ENCODE measurements around the gene FANK1. TPM values are rescaled to one million over a fixed set of nuclear protein-coding genes. Genes with fewer than 3 reads are reported as not detected.

The FANK1 gene
- total RNA-seq, 2 experiments from 2014 or later, result 0.46 to 0.50 TPM

- H3K4me3 Mint-ChIP-seq, result no peak overlapping the region
- intact Hi-C loops (cut with micrococcal nuclease), result no loop called here
- no peaks in the 10 kb centered on the region for H3K27me3 Mint-ChIP-seq
- POLR2A ChIA-PET, result no interaction called here
- no peaks in the 10 kb centered on the region for H3K4me1 Mint-ChIP-seq (ENCODE audit: low read depth)
- no peaks in the 10 kb centered on the region for H3K36me3 Mint-ChIP-seq
- no peak for DNase-seq
- CTCF ChIA-PET, result no interaction called here
- H3K9me3 Mint-ChIP-seq, result no peaks in the 10 kb centered on the region
- H3K27ac Mint-ChIP-seq, result no peak overlapping the region
Observed at GRCh38 chr10:126006264-126006663, 109.9 kb downstream of the FANK1 start.

GRCh38 chr10:126006906-126007305 lies 110.5 kb downstream of the FANK1 start:
- Mint-ChIP-seq H3K4me1 (ENCODE audit: low read depth) (no peaks in the 10 kb centered on the region), H3K4me3 (no peak overlapping the region), H3K27ac (no peak overlapping the region), H3K27me3 (peaks cover 1% of the 10 kb centered on the region), H3K36me3 (no peaks in the 10 kb centered on the region), H3K9me3 (no peaks in the 10 kb centered on the region)
- intact Hi-C loops (cut with micrococcal nuclease), result no loop called here
- DNase-seq, result no peak
- ChIA-PET POLR2A (no interaction called here), CTCF (no interaction called here)

- Mint-ChIP-seq H3K27ac (no peak overlapping the region), H3K4me1 (ENCODE audit: low read depth) (no peaks in the 10 kb centered on the region), H3K9me3 (no peaks in the 10 kb centered on the region), H3K27me3 (peaks cover 1% of the 10 kb centered on the region), H3K4me3 (no peak overlapping the region), H3K36me3 (no peaks in the 10 kb centered on the region)
- no peak for DNase-seq
- intact Hi-C loops (cut with micrococcal nuclease), result no loop called here
- ChIA-PET POLR2A (no interaction called here), CTCF (interaction anchor here (0.7 kb wide), 1 partner anchor 199 kb away, joined by 3 read pairs; no protein-coding TSS in a partner anchor)
Observed at GRCh38 chr10:126009650-126010049, 113.3 kb downstream of the FANK1 start.

- Mint-ChIP-seq H3K4me3 (no peak overlapping the region), H3K36me3 (no peaks in the 10 kb centered on the region), H3K27ac (no peak overlapping the region), H3K4me1 (ENCODE audit: low read depth) (no peaks in the 10 kb centered on the region), H3K9me3 (no peaks in the 10 kb centered on the region), H3K27me3 (peaks cover 1% of the 10 kb centered on the region)
- POLR2A ChIA-PET, result no interaction called here
- DNase-seq, result no peak
- intact Hi-C loops (cut with micrococcal nuclease), result no loop called here
- CTCF ChIA-PET, result interaction anchor here (0.9 kb wide), 1 partner anchor 9 kb away, joined by 4 read pairs; no protein-coding TSS in a partner anchor
Observed at GRCh38 chr10:126011995-126012394, 115.6 kb downstream of the FANK1 start.

- DNase-seq, result no peak
- Mint-ChIP-seq H3K27me3 (peaks cover 1% of the 10 kb centered on the region), H3K9me3 (no peaks in the 10 kb centered on the region), H3K4me3 (no peak overlapping the region), H3K27ac (no peak overlapping the region), H3K36me3 (no peaks in the 10 kb centered on the region), H3K4me1 (ENCODE audit: low read depth) (no peaks in the 10 kb centered on the region)
- ChIA-PET CTCF (interaction anchor here (0.9 kb wide), 1 partner anchor 9 kb away, joined by 4 read pairs; no protein-coding TSS in a partner anchor), POLR2A (no interaction called here)
- intact Hi-C loops (cut with micrococcal nuclease), result no loop called here
Observed at GRCh38 chr10:126012485-126012884, 116.1 kb downstream of the FANK1 start.

GRCh38 chr10:126013489-126014281 lies 117.3 kb downstream of the FANK1 start:
- intact Hi-C loops (cut with micrococcal nuclease), result no loop called here
- no peaks in the 10 kb centered on the region for H3K9me3 Mint-ChIP-seq

GRCh38 chr10:126014309-126014708 lies 117.9 kb downstream of the FANK1 start:
- Mint-ChIP-seq H3K4me3 (no peak overlapping the region), H3K27me3 (peaks cover 1% of the 10 kb centered on the region)

More at GRCh38 chr10:126013489-126014281, 117.3 kb downstream of the FANK1 start:
- no peaks in the 10 kb centered on the region for H3K4me1 Mint-ChIP-seq (ENCODE audit: low read depth)
- CTCF ChIA-PET, result no interaction called here
- no peak overlapping the region for H3K27ac Mint-ChIP-seq
- POLR2A ChIA-PET, result no interaction called here
- peak; percentile 22 for DNase-seq
- no peaks in the 10 kb centered on the region for H3K36me3 Mint-ChIP-seq
- peaks cover 1% of the 10 kb centered on the region for H3K27me3 Mint-ChIP-seq
- H3K4me3 Mint-ChIP-seq, result no peak overlapping the region

GRCh38 chr10:126015413-126015812 lies 119.0 kb downstream of the FANK1 start:
- ChIA-PET POLR2A (no interaction called here), CTCF (no interaction called here)
- H3K9me3 Mint-ChIP-seq, result no peaks in the 10 kb centered on the region
- no peaks in the 10 kb centered on the region for H3K4me1 Mint-ChIP-seq (ENCODE audit: low read depth)
- H3K4me3 Mint-ChIP-seq, result no peak overlapping the region
- no peaks in the 10 kb centered on the region for H3K36me3 Mint-ChIP-seq
- H3K27me3 Mint-ChIP-seq, result peaks cover 1% of the 10 kb centered on the region
- intact Hi-C loops (cut with micrococcal nuclease), result no loop called here
- no peak overlapping the region for H3K27ac Mint-ChIP-seq
- no peak for DNase-seq

More at GRCh38 chr10:126014309-126014708, 117.9 kb downstream of the FANK1 start:
- no peaks in the 10 kb centered on the region for H3K9me3 Mint-ChIP-seq
- CTCF ChIA-PET, result no interaction called here
- POLR2A ChIA-PET, result no interaction called here
- DNase-seq, result no peak
- intact Hi-C loops (cut with micrococcal nuclease), result no loop called here
- H3K36me3 Mint-ChIP-seq, result no peaks in the 10 kb centered on the region
- no peak overlapping the region for H3K27ac Mint-ChIP-seq
- H3K4me1 Mint-ChIP-seq (ENCODE audit: low read depth), result no peaks in the 10 kb centered on the region

- H3K4me3 Mint-ChIP-seq, result no peak overlapping the region
- no peaks in the 10 kb centered on the region for H3K4me1 Mint-ChIP-seq (ENCODE audit: low read depth)
- DNase-seq, result no peak
- no peak overlapping the region for H3K27ac Mint-ChIP-seq
- ChIA-PET POLR2A (no interaction called here), CTCF (no interaction called here)
- no peaks in the 10 kb centered on the region for H3K9me3 Mint-ChIP-seq
- H3K27me3 Mint-ChIP-seq, result peaks cover 1% of the 10 kb centered on the region
- H3K36me3 Mint-ChIP-seq, result no peaks in the 10 kb centered on the region
- intact Hi-C loops (cut with micrococcal nuclease), result no loop called here
Observed at GRCh38 chr10:126016156-126016805, 119.9 kb downstream of the FANK1 start.

GRCh38 chr10:126016882-126017281 lies 120.5 kb downstream of the FANK1 start:
- Mint-ChIP-seq H3K27me3 (peaks cover 2% of the 10 kb centered on the region), H3K36me3 (no peaks in the 10 kb centered on the region), H3K9me3 (no peaks in the 10 kb centered on the region), H3K4me1 (ENCODE audit: low read depth) (no peaks in the 10 kb centered on the region), H3K4me3 (no peak overlapping the region), H3K27ac (no peak overlapping the region)
- no peak for DNase-seq
- CTCF ChIA-PET, result no interaction called here
- intact Hi-C loops (cut with micrococcal nuclease), result no loop called here
- POLR2A ChIA-PET, result no interaction called here

- H3K4me1 Mint-ChIP-seq (ENCODE audit: low read depth), result no peaks in the 10 kb centered on the region
- no peak overlapping the region for H3K27ac Mint-ChIP-seq
- peaks cover 2% of the 10 kb centered on the region for H3K27me3 Mint-ChIP-seq
- POLR2A ChIA-PET, result no interaction called here
- CTCF ChIA-PET, result no interaction called here
- intact Hi-C loops (cut with micrococcal nuclease), result no loop called here
- no peaks in the 10 kb centered on the region for H3K9me3 Mint-ChIP-seq
- no peak for DNase-seq
- no peak overlapping the region for H3K4me3 Mint-ChIP-seq
- no peaks in the 10 kb centered on the region for H3K36me3 Mint-ChIP-seq
Observed at GRCh38 chr10:126017961-126018560, 121.7 kb downstream of the FANK1 start.

GRCh38 chr10:126021833-126022500 lies 125.6 kb downstream of the FANK1 start:
- no peak overlapping the region for H3K27ac Mint-ChIP-seq
- intact Hi-C loops (cut with micrococcal nuclease), result no loop called here
- DNase-seq, result no peak
- peaks cover 6% of the 10 kb centered on the region for H3K9me3 Mint-ChIP-seq
- no peaks in the 10 kb centered on the region for H3K4me1 Mint-ChIP-seq (ENCODE audit: low read depth)
- H3K36me3 Mint-ChIP-seq, result no peaks in the 10 kb centered on the region
- CTCF ChIA-PET, result no interaction called here
- no peak overlapping the region for H3K4me3 Mint-ChIP-seq
- POLR2A ChIA-PET, result no interaction called here
- peaks cover 2% of the 10 kb centered on the region for H3K27me3 Mint-ChIP-seq

Data from activated CD4-positive, alpha-beta memory T cell treated with anti-CD3 and anti-CD28 coated beads for 36 hours (primary cell).